ENCODE data around the gene GARS1.

- TF ChIP-seq CTCF (IDR thresholded peaks at IDR 0.05) (no peak), EZH2phosphoT487 (IDR thresholded peaks at IDR 0.05) (no peak), EZH2 (IDR thresholded peaks at IDR 0.05) (no peak)
Measured at GRCh38 chr7:30659312-30659711, 64.6 kb downstream of the GARS1 start.
